H9 (cell line): ENCODE data around the gene ACSF3. TPM values are rescaled to one million over a fixed set of nuclear protein-coding genes. Genes with fewer than 3 reads are reported as not detected.

Source experiments
- DNase-seq: peaks from one replicate; pipeline ENCODE4 v3.0.0-alpha.2; 2017
- H2AFZ ChIP-seq: one replicate; pipeline ENCODE4 v1.6.1; 2013; ENCODE audit warnings: mild to moderate bottlenecking, low read length, control low read depth, moderate library complexity
- H2AK5ac ChIP-seq: 2 replicates; pipeline ENCODE4 v1.6.1; 2013; ENCODE audit warnings: low read length, control low read depth, mixed read lengths; ENCODE audit not compliant: insufficient read length
- H2BK120ac ChIP-seq: one replicate; pipeline ENCODE4 v1.6.1; 2013; ENCODE audit warnings: low read depth, mild to moderate bottlenecking, low read length, control low read depth, inconsistent platforms; ENCODE audit not compliant: poor library complexity, severe bottlenecking
- H2BK12ac ChIP-seq: 2 replicates; pipeline ENCODE4 v1.6.1; 2013; ENCODE audit warnings: low read length, control low read depth, mixed read lengths, low read depth; ENCODE audit not compliant: insufficient read length
- H2BK15ac ChIP-seq: 2 replicates; pipeline ENCODE4 v1.6.1; 2013; ENCODE audit warnings: low read depth, low read length, control low read depth
- H2BK20ac ChIP-seq: one replicate; pipeline ENCODE4 v1.6.1; 2013; ENCODE audit warnings: low read depth, mild to moderate bottlenecking, low read length, control low read depth, inconsistent platforms; ENCODE audit not compliant: poor library complexity, severe bottlenecking
- H2BK5ac ChIP-seq: 2 replicates; pipeline ENCODE4 v1.6.1; 2013; ENCODE audit warnings: low read length, control low read depth, mixed read lengths; ENCODE audit not compliant: insufficient read length
- H3K14ac ChIP-seq: 2 replicates; pipeline ENCODE4 v1.6.1; 2013; ENCODE audit warnings: low read length, control low read depth; ENCODE audit not compliant: insufficient read depth
- H3K18ac ChIP-seq: 2 replicates; pipeline ENCODE4 v1.6.1; 2013; ENCODE audit warnings: low read depth, mild to moderate bottlenecking, mixed read lengths, low read length, control low read depth; ENCODE audit not compliant: insufficient read length
- H3K23ac ChIP-seq: 2 replicates; pipeline ENCODE4 v1.6.1; 2013; ENCODE audit warnings: low read length, control low read depth, mixed read lengths, low read depth; ENCODE audit not compliant: insufficient read length
- H3K23me2 ChIP-seq: 2 replicates; pipeline ENCODE4 v1.6.1; 2013; ENCODE audit warnings: low read depth, mild to moderate bottlenecking, mixed read lengths, low read length, control low read depth; ENCODE audit not compliant: insufficient read length, poor library complexity, severe bottlenecking
- H3K27ac ChIP-seq: 2 replicates; pipeline ENCODE4 v1.5.1; 2013; ENCODE audit warnings: low read length, control low read depth, mixed read lengths, low read depth; ENCODE audit not compliant: insufficient read length
- H3K27me3 ChIP-seq: 2 replicates; pipeline ENCODE4 v1.6.1; 2013; ENCODE audit warnings: low read length, control low read depth, inconsistent platforms; ENCODE audit not compliant: insufficient read depth
- H3K4ac ChIP-seq: 2 replicates; pipeline ENCODE4 v1.6.1; 2013; ENCODE audit warnings: low read depth, mild to moderate bottlenecking, control low read depth, inconsistent platforms, low read length, moderate library complexity
- H3K4me1 ChIP-seq: 2 replicates; pipeline ENCODE4 v1.6.1; 2013; ENCODE audit warnings: low read length, control low read depth, inconsistent platforms; ENCODE audit not compliant: insufficient read depth
- H3K4me2 ChIP-seq: 2 replicates; pipeline ENCODE4 v1.6.1; 2013; ENCODE audit warnings: low read length, control low read depth, mixed read lengths; ENCODE audit not compliant: insufficient read length, insufficient read depth
- H3K56ac ChIP-seq: 2 replicates; pipeline ENCODE4 v1.6.1; 2013; ENCODE audit warnings: low read depth, mild to moderate bottlenecking, mixed read lengths, low read length, control low read depth; ENCODE audit not compliant: insufficient read length
- H3K79me1 ChIP-seq: 2 replicates; pipeline ENCODE4 v1.6.1; 2013; ENCODE audit warnings: low read depth, mild to moderate bottlenecking, moderate library complexity, low read length, control low read depth, inconsistent platforms; ENCODE audit not compliant: insufficient read depth, poor library complexity, severe bottlenecking
- H3K79me2 ChIP-seq: 2 replicates; pipeline ENCODE4 v1.6.1; 2013; ENCODE audit warnings: low read length, control low read depth, inconsistent platforms; ENCODE audit not compliant: insufficient read depth
- H3K9ac ChIP-seq: 2 replicates; pipeline ENCODE4 v1.6.1; 2013; ENCODE audit warnings: low read length, control low read depth, mixed read lengths; ENCODE audit not compliant: insufficient read length; ENCODE audit errors: extremely low read depth
- H3K9me3 ChIP-seq: one replicate; pipeline ENCODE4 v1.6.1; 2013; ENCODE audit warnings: low read depth, low read length, inconsistent platforms; ENCODE audit not compliant: control insufficient read depth
- H3T11ph ChIP-seq: one replicate; pipeline ENCODE4 v1.6.1; 2013; ENCODE audit warnings: mild to moderate bottlenecking, low read length, control low read depth, inconsistent platforms
- H4K20me1 ChIP-seq: one replicate; pipeline ENCODE4 v1.6.1; 2013; ENCODE audit not compliant: control insufficient read depth, insufficient read length, insufficient read depth
- H4K5ac ChIP-seq: 2 replicates; pipeline ENCODE4 v1.6.1; 2013; ENCODE audit warnings: low read depth, mild to moderate bottlenecking, mixed read lengths, low read length, control low read depth; ENCODE audit not compliant: insufficient read length
- H4K8ac ChIP-seq: replicated peaks from 2 replicates; pipeline ENCODE4 v1.6.1; 2013; ENCODE audit warnings: low read length, control low read depth, mixed read lengths, low read depth; ENCODE audit not compliant: insufficient read length
- H4K91ac ChIP-seq: 2 replicates; pipeline ENCODE4 v1.6.1; 2013; ENCODE audit warnings: low read depth, mild to moderate bottlenecking, moderate library complexity, mixed read lengths, low read length, control low read depth; ENCODE audit not compliant: insufficient read length
- H3K27ac Mint-ChIP-seq, 3 experiments: 2 replicates in 2 of 3; 3 replicates in 1 of 3; pipeline ENCODE4 v1.8.0; 2020 to 2021; ENCODE audit warnings: mixed read lengths in 3 of 3, mild to moderate bottlenecking in 1 of 3, moderate library complexity in 1 of 3
- H3K27me3 Mint-ChIP-seq: 2 replicates; pipeline ENCODE4 v1.8.0; 2021; ENCODE audit warnings: low read depth, mild to moderate bottlenecking, moderate library complexity, mixed read lengths
- H3K36me3 Mint-ChIP-seq, 3 experiments: 2 replicates in 2 of 3; 3 replicates in 1 of 3; pipeline ENCODE4 v1.8.0; 2020 to 2021; ENCODE audit warnings: low read depth in 3 of 3, mixed read lengths in 3 of 3; ENCODE audit not compliant: insufficient read depth in 1 of 3
- H3K4me1 Mint-ChIP-seq, 2 experiments: 2 replicates each; pipeline ENCODE4 v1.8.0; 2020; ENCODE audit warnings: mixed read lengths in 2 of 2
- H3K4me3 Mint-ChIP-seq, 2 experiments: 2 replicates in 1 of 2; 3 replicates in 1 of 2; pipeline ENCODE4 v1.8.0; 2020 to 2021; ENCODE audit warnings: mild to moderate bottlenecking in 2 of 2, mixed read lengths in 2 of 2, moderate library complexity in 1 of 2
- H3K9me3 Mint-ChIP-seq, 2 experiments: 2 replicates in 1 of 2; 3 replicates in 1 of 2; pipeline ENCODE4 v1.8.0; 2020; ENCODE audit warnings: mild to moderate bottlenecking in 2 of 2, mixed read lengths in 2 of 2, moderate library complexity in 1 of 2
- WGBS: extraction: QIAGEN DNeasy Blood & Tissue Kit; methylation state at CpG from one replicate; pipeline ENCODE4 v1.1.7; 2013; ENCODE audit warnings: missing lambda C conversion rate, low lambda C conversion rate, mixed read lengths; ENCODE audit not compliant: insufficient read length; ENCODE audit errors: extremely low coverage; 5-methylcytosine and 5-hydroxymethylcytosine counted together
- total RNA-seq: library from RNA; stranded (reverse); gene quantifications from 2 replicates; pipeline ENCODE4 v1.2.1, GENCODE V29; 2021
- TF ChIP-seq, protein P1 (sequence below): fragments of 200-600 bp; sonication (generic); conservative IDR thresholded peaks from 3 replicates; pipeline ENCODE4 v1.8.0; 2021; ENCODE audit warnings: antibody characterized with exemption, mild to moderate bottlenecking

ACSF3 gene
- total RNA-seq, 1 experiment from 2014 or later, result 31.3 TPM

DNA sequence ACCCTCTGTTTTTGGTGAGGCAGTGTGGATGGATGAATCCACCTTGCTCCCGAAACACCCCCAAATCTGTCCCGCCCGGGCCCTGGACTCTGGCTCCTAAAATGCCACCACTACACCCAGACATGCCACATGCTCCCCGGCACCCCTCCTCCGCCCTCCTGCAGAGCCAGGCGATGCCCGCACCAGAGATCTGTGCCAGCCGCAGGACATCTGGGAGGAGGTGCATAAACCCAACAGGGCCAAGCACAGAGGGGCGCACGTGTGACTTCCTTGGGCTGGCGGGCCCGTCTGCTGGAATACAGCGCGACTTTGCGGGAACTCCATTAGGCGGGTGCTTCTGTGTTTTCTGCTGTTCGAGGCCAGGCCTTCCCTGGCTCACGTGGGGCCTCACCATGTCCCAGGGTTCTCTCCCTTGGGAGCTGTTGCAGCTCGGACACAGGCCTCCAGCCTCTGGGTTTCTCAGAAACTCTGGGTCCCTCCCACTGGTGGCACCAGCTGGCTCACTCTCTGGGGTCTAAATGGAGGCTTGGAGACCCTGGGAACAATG, 14.1 kb upstream of the ACSF3 start:
- Histone ChIP-seq H2BK15ac (no peak overlapping the region), H3K14ac (no peak overlapping the region; the same call in 1 of the 2 replicates), H3K27me3 (no peaks in the 10 kb centered on the region), H3K79me1 (no peaks in the 10 kb centered on the region), H3K23ac (no peak overlapping the region), H2BK5ac (no peak overlapping the region), H3K4me2 (no peak overlapping the region), H3K56ac (no peak overlapping the region), H2BK120ac (no peak overlapping the region), H4K20me1 (no peaks in the 10 kb centered on the region), H3K23me2 (no peaks in the 10 kb centered on the region), H3K4me1 (no peaks in the 10 kb centered on the region), H2BK12ac (no peak overlapping the region), H3K9ac (no peak overlapping the region), H3K79me2 (no peaks in the 10 kb centered on the region), H4K91ac (no peak overlapping the region), H4K5ac (no peak overlapping the region), H3K18ac (no peak overlapping the region), H3K4ac (no peak overlapping the region), H3T11ph (no peak overlapping the region), H2AK5ac (no peak overlapping the region), H2AFZ (no peak overlapping the region), H3K9me3 (peaks cover 7% of the 10 kb centered on the region), H4K8ac (no peak overlapping the region), H2BK20ac (no peak overlapping the region), H3K27ac (no peak overlapping the region)
- H3K9me3 Mint-ChIP-seq, result peaks cover 27% of the 10 kb centered on the region in 2 experiments
- WGBS, result no CpG with 5 or more reads among the region's 19 CpGs
- H3K36me3 Mint-ChIP-seq, result peaks cover 1 to 6% (median 2%) of the 10 kb centered on the region in 3 experiments; a peak in 4 of 7 replicates
- H3K27ac Mint-ChIP-seq, result no peak overlapping the region
- no peak for DNase-seq
- no peak overlapping the region for H3K4me3 Mint-ChIP-seq
- H3K4me1 Mint-ChIP-seq, result peaks cover 0 to 2% of the 10 kb centered on the region in 2 experiments; a peak in 1 of 4 replicates
- TF ChIP-seq, protein P1, sequence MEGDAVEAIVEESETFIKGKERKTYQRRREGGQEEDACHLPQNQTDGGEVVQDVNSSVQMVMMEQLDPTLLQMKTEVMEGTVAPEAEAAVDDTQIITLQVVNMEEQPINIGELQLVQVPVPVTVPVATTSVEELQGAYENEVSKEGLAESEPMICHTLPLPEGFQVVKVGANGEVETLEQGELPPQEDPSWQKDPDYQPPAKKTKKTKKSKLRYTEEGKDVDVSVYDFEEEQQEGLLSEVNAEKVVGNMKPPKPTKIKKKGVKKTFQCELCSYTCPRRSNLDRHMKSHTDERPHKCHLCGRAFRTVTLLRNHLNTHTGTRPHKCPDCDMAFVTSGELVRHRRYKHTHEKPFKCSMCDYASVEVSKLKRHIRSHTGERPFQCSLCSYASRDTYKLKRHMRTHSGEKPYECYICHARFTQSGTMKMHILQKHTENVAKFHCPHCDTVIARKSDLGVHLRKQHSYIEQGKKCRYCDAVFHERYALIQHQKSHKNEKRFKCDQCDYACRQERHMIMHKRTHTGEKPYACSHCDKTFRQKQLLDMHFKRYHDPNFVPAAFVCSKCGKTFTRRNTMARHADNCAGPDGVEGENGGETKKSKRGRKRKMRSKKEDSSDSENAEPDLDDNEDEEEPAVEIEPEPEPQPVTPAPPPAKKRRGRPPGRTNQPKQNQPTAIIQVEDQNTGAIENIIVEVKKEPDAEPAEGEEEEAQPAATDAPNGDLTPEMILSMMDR, result no peak
- H3K27me3 Mint-ChIP-seq, result peaks cover 3% of the 10 kb centered on the region
